Measurements from ENCODE around the gene SLIT1.

SLIT1 gene

DNA sequence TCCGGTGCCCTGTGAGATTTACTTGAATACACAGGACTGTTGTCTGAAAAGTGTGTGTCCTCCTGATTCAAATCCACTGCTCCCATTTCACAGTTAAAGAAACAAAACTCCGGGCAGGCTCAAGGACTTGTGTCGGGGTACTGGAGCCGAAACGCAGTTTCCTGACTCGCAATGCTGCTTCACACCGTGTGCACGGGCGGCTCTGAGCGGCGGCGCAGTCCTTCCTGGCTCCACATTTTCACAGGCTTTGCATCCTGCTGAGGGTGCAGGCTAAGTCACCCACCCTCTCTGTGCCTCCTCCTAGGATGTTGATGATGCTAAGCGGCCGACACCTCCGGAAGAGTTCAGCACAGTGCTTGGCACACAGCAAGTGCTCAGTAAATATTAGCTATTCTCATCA lies 65.4 kb downstream of the SLIT1 start:
- TF ChIP-seq ZFX (IDR thresholded peaks at IDR 0.05), result no peak
- TF ChIP-seq, protein P1, sequence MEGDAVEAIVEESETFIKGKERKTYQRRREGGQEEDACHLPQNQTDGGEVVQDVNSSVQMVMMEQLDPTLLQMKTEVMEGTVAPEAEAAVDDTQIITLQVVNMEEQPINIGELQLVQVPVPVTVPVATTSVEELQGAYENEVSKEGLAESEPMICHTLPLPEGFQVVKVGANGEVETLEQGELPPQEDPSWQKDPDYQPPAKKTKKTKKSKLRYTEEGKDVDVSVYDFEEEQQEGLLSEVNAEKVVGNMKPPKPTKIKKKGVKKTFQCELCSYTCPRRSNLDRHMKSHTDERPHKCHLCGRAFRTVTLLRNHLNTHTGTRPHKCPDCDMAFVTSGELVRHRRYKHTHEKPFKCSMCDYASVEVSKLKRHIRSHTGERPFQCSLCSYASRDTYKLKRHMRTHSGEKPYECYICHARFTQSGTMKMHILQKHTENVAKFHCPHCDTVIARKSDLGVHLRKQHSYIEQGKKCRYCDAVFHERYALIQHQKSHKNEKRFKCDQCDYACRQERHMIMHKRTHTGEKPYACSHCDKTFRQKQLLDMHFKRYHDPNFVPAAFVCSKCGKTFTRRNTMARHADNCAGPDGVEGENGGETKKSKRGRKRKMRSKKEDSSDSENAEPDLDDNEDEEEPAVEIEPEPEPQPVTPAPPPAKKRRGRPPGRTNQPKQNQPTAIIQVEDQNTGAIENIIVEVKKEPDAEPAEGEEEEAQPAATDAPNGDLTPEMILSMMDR (conservative IDR thresholded peaks at IDR 0.05), result no peak
- H3K27ac ChIP-seq, result no peak overlapping the region

DNA sequence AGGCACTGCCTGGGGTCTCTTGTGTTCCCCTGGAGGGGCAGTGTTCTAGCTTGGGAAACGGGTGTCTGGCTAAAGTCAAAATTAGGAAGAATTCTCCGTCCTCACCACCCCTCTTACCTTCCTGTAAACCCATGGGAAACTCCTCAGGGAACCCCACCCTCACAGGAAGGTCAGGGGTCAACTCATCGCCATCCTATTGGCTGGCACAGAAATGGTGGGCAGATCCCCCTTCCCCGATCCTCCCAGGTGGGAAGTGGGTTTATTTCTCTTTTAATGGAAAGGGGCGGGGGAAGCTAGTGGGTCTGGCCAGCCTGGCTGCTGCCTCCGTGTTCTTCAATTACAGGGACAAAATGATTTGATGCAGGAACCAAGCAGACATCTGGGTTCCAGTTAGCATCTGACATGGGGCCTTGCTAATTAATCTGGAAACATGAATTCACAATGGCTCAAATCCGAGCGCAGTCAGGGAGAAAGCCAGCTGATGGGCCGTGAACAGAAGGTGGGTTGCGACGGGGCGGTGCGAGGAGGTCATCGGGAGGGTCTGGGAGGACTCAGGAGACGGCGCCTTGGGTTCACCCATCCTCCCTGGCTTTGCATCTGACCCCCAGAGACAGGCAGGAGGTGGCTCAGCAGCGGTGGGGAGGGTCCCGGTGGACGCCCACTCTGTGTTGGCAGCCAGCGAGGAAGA lies 66.6 kb downstream of the SLIT1 start:
- no peak for TF ChIP-seq ZFX (IDR thresholded peaks at IDR 0.05)
- TF ChIP-seq, protein P1 (conservative IDR thresholded peaks at IDR 0.05), result no peak

DNA sequence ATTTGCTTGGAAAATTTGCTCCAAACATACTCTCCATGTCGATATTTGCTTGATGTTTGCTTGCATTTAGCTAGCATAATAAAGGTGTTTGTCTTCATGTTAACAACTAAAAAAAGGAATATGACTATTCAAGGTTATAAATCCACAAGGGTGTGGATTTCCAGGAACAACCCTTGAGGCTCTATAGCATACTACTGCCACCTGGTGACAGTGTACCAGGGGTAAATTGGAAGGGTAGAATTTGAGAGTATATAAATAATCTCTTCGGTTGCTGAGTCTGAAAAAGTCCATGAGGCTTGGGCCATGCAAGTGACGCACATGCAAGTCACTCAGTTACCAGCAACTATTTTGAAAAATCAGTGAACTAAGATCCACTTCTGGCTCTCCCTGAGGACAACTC lies 68.4 kb downstream of the SLIT1 start:
- no peak overlapping the region for H3K27ac ChIP-seq
- no peak for TF ChIP-seq ZFX (IDR thresholded peaks at IDR 0.05)
- TF ChIP-seq, protein P1 (conservative IDR thresholded peaks at IDR 0.05), result no peak; the same call in 1 of the 2 replicates

More for the DNA sequence above, 66.6 kb downstream of the SLIT1 start:
- H3K27ac ChIP-seq, result no peak overlapping the region

DNA sequence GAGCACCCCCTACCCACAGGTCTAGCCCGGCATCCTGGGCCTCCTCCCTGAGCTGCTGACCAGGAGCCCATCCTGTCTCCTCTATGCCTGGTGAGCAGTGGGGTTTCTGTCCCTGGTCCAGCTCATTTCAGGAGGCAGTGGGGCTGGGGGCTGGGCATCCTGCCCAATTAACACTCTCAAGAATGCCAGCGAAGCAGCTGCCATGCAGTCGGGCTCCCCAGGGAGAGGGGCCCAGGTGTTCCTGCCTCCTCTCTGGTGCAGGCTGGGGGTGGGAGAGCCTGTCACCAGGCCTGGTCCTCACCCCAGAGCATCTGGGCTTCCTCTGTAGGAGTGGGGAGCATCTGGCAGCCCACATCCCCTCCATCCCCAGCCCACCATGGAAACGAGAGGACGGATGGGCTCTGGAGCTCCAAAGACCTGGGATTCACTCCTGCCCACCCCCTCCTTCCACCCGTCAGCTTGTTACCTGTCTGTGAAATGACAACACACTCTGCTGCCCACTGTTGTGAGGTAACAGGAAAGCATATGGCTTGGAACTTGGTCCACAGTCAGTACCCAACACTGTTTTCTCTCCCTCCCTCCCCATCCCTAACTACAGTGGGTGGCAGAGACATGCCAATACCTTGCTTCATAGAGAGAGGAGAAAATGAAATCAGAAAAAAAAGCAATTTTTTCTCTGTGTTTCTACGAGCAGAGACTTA lies 69.1 kb downstream of the SLIT1 start:
- no peak overlapping the region for H3K27ac ChIP-seq
- TF ChIP-seq, protein P1 (conservative IDR thresholded peaks at IDR 0.05), result no peak
- no peak for TF ChIP-seq ZFX (IDR thresholded peaks at IDR 0.05)

DNA sequence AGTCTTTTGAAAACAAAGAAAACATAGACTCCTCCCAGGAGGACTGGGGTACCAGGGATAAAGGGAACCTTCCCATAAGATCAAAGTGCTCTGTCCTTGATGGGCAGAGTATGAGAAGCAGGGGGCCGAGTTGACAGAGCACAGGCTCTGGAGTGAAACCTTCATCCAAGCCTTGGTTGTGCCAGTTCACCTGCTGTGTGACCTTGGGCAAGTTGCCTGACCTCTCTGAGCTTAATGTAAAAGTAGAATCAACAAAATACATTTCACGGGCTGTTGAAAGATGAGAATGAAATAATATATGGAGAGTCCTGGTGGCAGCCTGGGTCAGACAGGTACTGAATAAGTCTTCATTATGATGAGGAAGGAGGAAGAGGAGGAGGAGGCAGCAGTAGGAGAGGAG lies 69.9 kb downstream of the SLIT1 start:
- no peak overlapping the region for H3K27ac ChIP-seq
- TF ChIP-seq, protein P1 (conservative IDR thresholded peaks at IDR 0.05), result no peak
- no peak for TF ChIP-seq ZFX (IDR thresholded peaks at IDR 0.05)

DNA sequence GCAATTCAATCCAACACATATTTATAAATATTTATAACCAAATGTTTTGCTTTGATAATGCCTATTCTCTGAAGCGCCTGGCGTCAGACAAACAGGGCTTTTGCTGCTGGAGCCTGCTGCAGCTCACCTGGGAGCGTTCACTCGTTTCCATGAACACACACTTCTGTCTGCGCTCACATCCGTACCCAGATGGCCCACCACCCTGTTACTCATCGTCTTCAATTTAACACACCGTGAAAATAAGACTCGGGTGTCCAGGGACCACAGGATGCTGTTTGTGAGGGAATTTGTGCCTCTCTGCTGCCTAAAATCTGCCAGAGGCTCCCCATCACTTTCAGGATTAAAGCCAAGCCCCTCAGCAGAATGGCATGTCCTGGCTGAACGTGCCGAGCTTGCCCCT lies 74.1 kb downstream of the SLIT1 start:
- TF ChIP-seq, protein P1 (conservative IDR thresholded peaks at IDR 0.05), result no peak
- no peak for TF ChIP-seq ZFX (IDR thresholded peaks at IDR 0.05)
- no peak overlapping the region for H3K27ac ChIP-seq

DNA sequence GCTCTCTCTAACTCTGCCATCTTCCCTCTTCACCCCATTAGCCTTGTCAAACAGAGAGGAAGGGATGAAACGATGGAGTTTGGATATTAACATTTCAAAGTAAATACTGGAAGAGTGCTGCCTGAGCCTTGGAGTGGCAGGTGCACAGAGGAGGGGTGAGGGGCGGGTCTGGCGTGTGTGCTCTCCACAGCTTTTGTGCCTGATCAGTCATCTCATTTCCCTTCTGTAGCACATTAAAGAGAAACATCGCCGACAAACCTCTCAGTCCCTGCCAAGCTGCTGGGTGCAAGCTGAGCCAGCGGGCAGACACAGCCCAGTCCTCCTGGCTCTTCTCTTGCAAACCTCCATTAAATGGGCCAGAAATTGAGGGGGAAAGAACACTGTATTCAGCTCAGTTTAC lies 76.2 kb downstream of the SLIT1 start:
- TF ChIP-seq, protein P1 (conservative IDR thresholded peaks at IDR 0.05), result no peak
- no peak for TF ChIP-seq ZFX (IDR thresholded peaks at IDR 0.05)
- H3K27ac ChIP-seq, result no peak overlapping the region

All from C4-2B (cell line).